GM12878 (cell line): ENCODE data around the gene IL31. TPM values are rescaled to one million over a fixed set of nuclear protein-coding genes. Genes with fewer than 3 reads are reported as not detected.

ENCODE experiments used
- ATAC-seq: fragments of 200-7000 bp; cut with Tn5 transposase; 3 replicates; pipeline ENCODE4 v1.9.1; 2020; ENCODE audit warnings: mild to moderate bottlenecking, moderate library complexity
- BruUV-seq: library from RNA; stranded (reverse); fragments of 400-500 nt; replicated peaks from 2 replicates; lab custom pipeline; 2021; lab: Mats Ljungman, UMichigan
- CTCF ChIA-PET: fragments of 300-600 bp; sonication (Branson Sonifier 250); formaldehyde crosslinking; extraction: SDS; loops from one replicate; lab custom pipeline; 2021; ENCODE audit warnings: inconsistent platforms; lab: Yijun Ruan, JAX
- POLR2A ChIA-PET: fragments of 350-600 bp; formaldehyde crosslinking; extraction: SDS; loops from one replicate; lab custom pipeline; 2021; ENCODE audit warnings: inconsistent platforms; lab: Charles Lee
- RAD21 ChIA-PET: fragments of 300-600 bp; sonication (Branson Sonifier 250); formaldehyde crosslinking; loops from one replicate; lab custom pipeline; 2023; ENCODE audit warnings: antibody characterized with exemption; ENCODE audit not compliant: unreplicated experiment; lab: Charles Lee
- SMC1A ChIA-PET: fragments of 300-600 bp; sonication (Branson Sonifier 250); formaldehyde crosslinking; loops from one replicate; lab custom pipeline; 2023; ENCODE audit not compliant: unreplicated experiment, uncharacterized antibody; lab: Charles Lee
- DNase-seq: peaks from one replicate; pipeline ENCODE4 v3.0.0-alpha.2; 2011; ENCODE audit warnings: low read depth, low spot score
- FAIRE-seq: peaks from 3 replicates; lab custom pipeline; 2011; peaks lifted over from hg19 to GRCh38; lab: Jason Lieb, UNC
- H2AFZ ChIP-seq: 2 replicates; pipeline ENCODE4 v1.6.0; 2011; ENCODE audit warnings: low read depth, low read length, control low read depth; ENCODE audit not compliant: control insufficient read depth
- H3K27ac ChIP-seq: 2 replicates; pipeline ENCODE4 v1.5.1; 2011; ENCODE audit warnings: control low read depth; ENCODE audit not compliant: control insufficient read depth, insufficient read depth
- H3K27me3 ChIP-seq, 2 experiments: replicated peaks in 1 of 2; 2 replicates each; pipeline versions ENCODE4 v1.6.0 to v1.6.1; 2011; ENCODE audit warnings: low read length in 1 of 2; ENCODE audit not compliant: control insufficient read depth in 2 of 2, insufficient read depth in 2 of 2
- H3K36me3 ChIP-seq, 2 experiments: 2 replicates each; pipeline ENCODE4 v1.5.1; 2011; ENCODE audit warnings: low read length in 1 of 2; ENCODE audit not compliant: control insufficient read depth in 2 of 2, insufficient read depth in 2 of 2
- H3K4me1 ChIP-seq: 2 replicates; pipeline ENCODE4 v1.6.1; 2011; ENCODE audit warnings: mild to moderate bottlenecking, low read length, moderate library complexity, mixed read lengths; ENCODE audit not compliant: control insufficient read depth, insufficient read depth
- H3K4me2 ChIP-seq: 2 replicates; pipeline ENCODE4 v1.6.0; 2011; ENCODE audit warnings: control low read depth; ENCODE audit not compliant: control insufficient read depth, insufficient read depth
- H3K4me3 ChIP-seq: fragments of 200-600 bp; sonication (generic); 2 replicates; pipeline ENCODE4 v1.5.1; 2016
- H3K79me2 ChIP-seq: 2 replicates; pipeline ENCODE4 v1.6.0; 2011; ENCODE audit warnings: low read length; ENCODE audit not compliant: control insufficient read depth, insufficient read depth
- H3K9ac ChIP-seq: 2 replicates; pipeline ENCODE4 v1.8.0; 2011; ENCODE audit warnings: low read length, control low read depth, mixed read lengths; ENCODE audit not compliant: control insufficient read depth, insufficient read depth
- H3K9me3 ChIP-seq: replicated peaks from 3 replicates; pipeline ENCODE4 v1.5.1; 2011; ENCODE audit warnings: mild to moderate bottlenecking, low read length; ENCODE audit not compliant: control insufficient read depth, insufficient read depth
- H4K20me1 ChIP-seq: 2 replicates; pipeline ENCODE4 v1.6.0; 2011; ENCODE audit not compliant: control insufficient read depth, insufficient read depth
- ASH2L ChIP-seq: fragments of 300-600, 200-600 bp; sonication (generic); IDR thresholded peaks from 2 replicates; pipeline ENCODE4 v1.6.1; 2017; ENCODE audit warnings: low read depth, mild to moderate bottlenecking, borderline replicate concordance
- HCFC1 ChIP-seq: fragments of 150-350 bp; IDR thresholded peaks from 2 replicates; pipeline ENCODE4 v1.6.1; 2014; ENCODE audit warnings: low read length
- KDM1A ChIP-seq: fragments of 200-600 bp; sonication (generic); IDR thresholded peaks from 2 replicates; pipeline ENCODE4 v1.6.1; 2016; ENCODE audit warnings: borderline replicate concordance
- MTA3 ChIP-seq: IDR thresholded peaks from 2 replicates; pipeline ENCODE4 v1.6.1; 2012; ENCODE audit warnings: low read length, inconsistent platforms, borderline replicate concordance
- MYB ChIP-seq: fragments of 150-350 bp; IDR thresholded peaks from 2 replicates; pipeline ENCODE4 v1.6.1; 2014; ENCODE audit warnings: mild to moderate bottlenecking, low read depth, low read length, borderline replicate concordance
- PAX5 ChIP-seq: IDR thresholded peaks from 2 replicates; pipeline ENCODE4 v1.6.1; 2011; ENCODE audit warnings: low read depth, low read length, borderline replicate concordance
- PML ChIP-seq: IDR thresholded peaks from 2 replicates; pipeline ENCODE4 v1.6.1; 2012; ENCODE audit warnings: low read length, inconsistent platforms
- RB1 ChIP-seq: fragments of 450-650 bp; formaldehyde crosslinking; IDR thresholded peaks from 2 replicates; pipeline ENCODE4 v1.6.1; 2017; ENCODE audit warnings: mild to moderate bottlenecking, borderline replicate concordance
- RELA ChIP-seq: fragments of 450-650 bp; IDR thresholded peaks from 2 replicates; pipeline ENCODE4 v1.8.0; 2014; ENCODE audit warnings: borderline replicate concordance; ENCODE audit not compliant: partially characterized antibody
- STAT3 ChIP-seq: IDR thresholded peaks from 2 replicates; pipeline ENCODE4 v1.6.1; 2011; ENCODE audit warnings: low read depth, low read length, improper control_type of control experiment
- TAF1 ChIP-seq: IDR thresholded peaks from 2 replicates; pipeline ENCODE4 v1.6.1; 2011; ENCODE audit warnings: mild to moderate bottlenecking, low read depth, low read length, borderline replicate concordance
- TARDBP ChIP-seq: IDR thresholded peaks from 2 replicates; pipeline ENCODE4 v1.6.1; 2016; ENCODE audit warnings: borderline replicate concordance
- ZNF384 ChIP-seq: IDR thresholded peaks from 2 replicates; pipeline ENCODE4 v1.6.1; 2012; ENCODE audit warnings: low read depth, mild to moderate bottlenecking, low read length, improper control_type of control experiment, borderline replicate concordance
- WGBS: methylation state at CpG from one replicate; pipeline ENCODE4 v1.1.6; 2016; ENCODE audit warnings: low lambda C conversion rate; ENCODE audit not compliant: insufficient replicate concordance, insufficient coverage; ENCODE audit errors: missing lambda C conversion rate; 5-methylcytosine and 5-hydroxymethylcytosine counted together
- in situ Hi-C: fragments of 300-500 bp; cut with MboI; formaldehyde crosslinking; loops from 9 replicates; pipeline ENCODE4 v1.14.3; 2018; ENCODE audit warnings: mixed read lengths
- intact Hi-C: fragments of 100-400 bp; cut with micrococcal nuclease; formaldehyde crosslinking; loops from one replicate; pipeline ENCODE4 v1.14.2; 2022; ENCODE audit not compliant: unreplicated experiment
- polyA plus RNA-seq, 11 experiments: library from polyadenylated mRNA; depleted of rRNA in 4 of 11; unstranded in 6 of 11; stranded (reverse) in 5 of 11; fragments of >200 nt; fragmentation: Nextera tagmentation in 4 of 11; fragmentation: Illumina TruSeq in 1 of 11; extraction: Ambion mirVana in 4 of 11; extraction: Trizol in 1 of 11; gene quantifications; 1 replicate in 1 of 11; 2 replicates in 10 of 11; pipeline versions ENCODE4 v1.2.1 to v1.2.3, GENCODE V29; 2011 to 2016; ENCODE audit warnings: inconsistent platforms in 2 of 11, missing spikeins in 2 of 11, low read depth in 1 of 11
- total RNA-seq, 4 experiments: library from RNA; depleted of rRNA in 3 of 4; stranded (reverse); fragments of >200 nt in 3 of 4; fragmentation: Illumina TruSeq in 1 of 4; extraction: Trizol in 1 of 4; gene quantifications; 2 replicates each; pipeline versions ENCODE4 v1.2.1 to v1.2.3, GENCODE V29; 2013 to 2021
- TF ChIP-seq, protein P1 (sequence below), 3 experiments: IDR thresholded peaks in 2 of 3; conservative IDR thresholded peaks in 1 of 3; 2 replicates each; pipeline ENCODE4 v1.5.1; 2011; ENCODE audit warnings: low read depth in 3 of 3, low read length in 3 of 3, mild to moderate bottlenecking in 3 of 3, control low read depth in 2 of 3, moderate library complexity in 2 of 3, inconsistent platforms in 1 of 3, mixed read lengths in 1 of 3; ENCODE audit not compliant: control insufficient read depth in 2 of 3, insufficient read depth in 1 of 3; ENCODE audit errors: extremely low read depth in 1 of 3
- TF ChIP-seq, protein P2 (sequence below): fragments of 450-650 bp; formaldehyde crosslinking; IDR thresholded peaks from 2 replicates; pipeline ENCODE4 v1.5.0; 2022; ENCODE audit warnings: mild to moderate bottlenecking, missing genetic modification characterization

The IL31 gene
- total and polyA plus RNA-seq, 10 of the 15 experiments (the other 5 are each of a cell fraction or from before 2014, with no cell fraction given) = not detected

DNA sequence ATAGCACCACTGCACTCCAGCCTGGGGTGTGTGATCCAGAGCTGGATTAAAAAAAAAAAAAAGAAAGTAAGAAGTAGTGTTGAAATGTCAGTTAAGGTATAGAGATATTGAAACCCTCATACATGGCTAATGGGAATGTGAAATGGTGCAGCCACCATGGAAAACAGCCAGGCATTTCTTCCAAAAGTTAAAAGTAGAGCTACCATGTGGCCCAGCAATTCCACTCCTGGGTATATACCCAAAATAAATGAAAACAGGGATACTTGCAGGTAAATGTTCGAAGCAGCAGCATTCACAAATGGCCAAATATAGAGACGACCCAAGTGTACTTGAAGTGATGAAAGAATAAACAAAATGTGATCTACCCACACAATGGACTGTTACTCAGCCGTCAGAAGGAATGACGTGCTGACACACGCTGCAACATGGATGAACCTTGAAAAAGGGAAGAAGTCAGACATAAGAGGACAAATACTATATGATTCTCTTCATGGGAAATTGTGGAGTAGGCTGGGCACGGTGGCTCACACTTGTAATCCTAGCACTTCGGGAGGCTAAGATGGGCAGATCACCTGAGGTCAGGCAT is 15.2 kb downstream of the IL31 start (continued):
- TF ChIP-seq RELA = no peak

- no peak for TF ChIP-seq ZNF384
- TF ChIP-seq, protein P1, sequence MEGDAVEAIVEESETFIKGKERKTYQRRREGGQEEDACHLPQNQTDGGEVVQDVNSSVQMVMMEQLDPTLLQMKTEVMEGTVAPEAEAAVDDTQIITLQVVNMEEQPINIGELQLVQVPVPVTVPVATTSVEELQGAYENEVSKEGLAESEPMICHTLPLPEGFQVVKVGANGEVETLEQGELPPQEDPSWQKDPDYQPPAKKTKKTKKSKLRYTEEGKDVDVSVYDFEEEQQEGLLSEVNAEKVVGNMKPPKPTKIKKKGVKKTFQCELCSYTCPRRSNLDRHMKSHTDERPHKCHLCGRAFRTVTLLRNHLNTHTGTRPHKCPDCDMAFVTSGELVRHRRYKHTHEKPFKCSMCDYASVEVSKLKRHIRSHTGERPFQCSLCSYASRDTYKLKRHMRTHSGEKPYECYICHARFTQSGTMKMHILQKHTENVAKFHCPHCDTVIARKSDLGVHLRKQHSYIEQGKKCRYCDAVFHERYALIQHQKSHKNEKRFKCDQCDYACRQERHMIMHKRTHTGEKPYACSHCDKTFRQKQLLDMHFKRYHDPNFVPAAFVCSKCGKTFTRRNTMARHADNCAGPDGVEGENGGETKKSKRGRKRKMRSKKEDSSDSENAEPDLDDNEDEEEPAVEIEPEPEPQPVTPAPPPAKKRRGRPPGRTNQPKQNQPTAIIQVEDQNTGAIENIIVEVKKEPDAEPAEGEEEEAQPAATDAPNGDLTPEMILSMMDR (IDR thresholded peaks at IDR 0.05 in 2 of 3, conservative IDR thresholded peaks at IDR 0.05 in 1 of 3; ENCODE audit: control insufficient read depth in 2 of 3, extremely low read depth in 1 of 3, insufficient read depth in 1 of 3, low read depth in 3 of 3, low read length in 3 of 3) = no peak
- no peak for TF ChIP-seq MTA3
- TF ChIP-seq STAT3 = no peak
- no peak for TF ChIP-seq MYB
- TF ChIP-seq, protein P2, sequence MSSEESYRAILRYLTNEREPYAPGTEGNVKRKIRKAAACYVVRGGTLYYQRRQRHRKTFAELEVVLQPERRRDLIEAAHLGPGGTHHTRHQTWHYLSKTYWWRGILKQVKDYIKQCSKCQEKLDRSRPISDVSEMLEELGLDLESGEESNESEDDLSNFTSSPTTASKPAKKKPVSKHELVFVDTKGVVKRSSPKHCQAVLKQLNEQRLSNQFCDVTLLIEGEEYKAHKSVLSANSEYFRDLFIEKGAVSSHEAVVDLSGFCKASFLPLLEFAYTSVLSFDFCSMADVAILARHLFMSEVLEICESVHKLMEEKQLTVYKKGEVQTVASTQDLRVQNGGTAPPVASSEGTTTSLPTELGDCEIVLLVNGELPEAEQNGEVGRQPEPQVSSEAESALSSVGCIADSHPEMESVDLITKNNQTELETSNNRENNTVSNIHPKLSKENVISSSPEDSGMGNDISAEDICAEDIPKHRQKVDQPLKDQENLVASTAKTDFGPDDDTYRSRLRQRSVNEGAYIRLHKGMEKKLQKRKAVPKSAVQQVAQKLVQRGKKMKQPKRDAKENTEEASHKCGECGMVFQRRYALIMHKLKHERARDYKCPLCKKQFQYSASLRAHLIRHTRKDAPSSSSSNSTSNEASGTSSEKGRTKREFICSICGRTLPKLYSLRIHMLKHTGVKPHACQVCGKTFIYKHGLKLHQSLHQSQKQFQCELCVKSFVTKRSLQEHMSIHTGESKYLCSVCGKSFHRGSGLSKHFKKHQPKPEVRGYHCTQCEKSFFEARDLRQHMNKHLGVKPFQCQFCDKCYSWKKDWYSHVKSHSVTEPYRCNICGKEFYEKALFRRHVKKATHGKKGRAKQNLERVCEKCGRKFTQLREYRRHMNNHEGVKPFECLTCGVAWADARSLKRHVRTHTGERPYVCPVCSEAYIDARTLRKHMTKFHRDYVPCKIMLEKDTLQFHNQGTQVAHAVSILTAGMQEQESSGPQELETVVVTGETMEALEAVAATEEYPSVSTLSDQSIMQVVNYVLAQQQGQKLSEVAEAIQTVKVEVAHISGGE (CRISPR knock-in tag) = no peak
- TF ChIP-seq PAX5 = no peak
- TF ChIP-seq HCFC1 = no peak
- no peak for TF ChIP-seq RELA
- no peak for TF ChIP-seq PML
- no peak for TF ChIP-seq KDM1A
- TF ChIP-seq TARDBP = no peak
- no peak for TF ChIP-seq RB1
- TF ChIP-seq ASH2L = no peak
- no peak for TF ChIP-seq TAF1
- in situ Hi-C loops = no loop called here
- BruUV-seq = no TSS peak
- no peaks in the 10 kb centered on the region for H3K4me1 ChIP-seq
- H3K9me3 ChIP-seq = no peaks in the 10 kb centered on the region
- ChIA-PET SMC1A (interaction anchor here (1.0 kb wide), 1 partner anchor 102 kb away, joined by 3 read pairs; no protein-coding TSS in a partner anchor), CTCF (no interaction called here), RAD21 (no interaction called here), POLR2A (interaction anchor here (0.6 kb wide), 1 partner anchor 60 kb away, joined by 5 read pairs; no protein-coding TSS in a partner anchor)
- no peak overlapping the region for H3K9ac ChIP-seq
- DNase-seq (no peak), FAIRE-seq (no peak), ATAC-seq (no peak)
- no peaks in the 10 kb centered on the region for H3K36me3 ChIP-seq
- no peak overlapping the region for H3K27ac ChIP-seq
- no peak overlapping the region for H2AFZ ChIP-seq
- H3K79me2 ChIP-seq = no peaks in the 10 kb centered on the region
- H3K27me3 ChIP-seq = no peaks in the 10 kb centered on the region
- H4K20me1 ChIP-seq = no peaks in the 10 kb centered on the region
- no peak overlapping the region for H3K4me2 ChIP-seq
- 74% methylated on average over 10 of the region's 10 CpGs for WGBS
- intact Hi-C loops = no loop called here
- no peak overlapping the region for H3K4me3 ChIP-seq
These were observed 18.3 kb downstream of the IL31 start for GRCh38 chr12:122155705-122156104.
